HepG2 (cell line): ENCODE data around the gene FMOD. TPM values are rescaled to one million over a fixed set of nuclear protein-coding genes. Genes with fewer than 3 reads are reported as not detected.
A peak's percentile ranks its signal among the peaks of the same experiment; 100 is the strongest.

Experiments used
- GFI1 ChIP-seq: sonication (generic); formaldehyde crosslinking; IDR thresholded peaks from 2 replicates; pipeline ENCODE4 v1.5.0; 2020; ENCODE audit warnings: missing genetic modification reagents, mild to moderate bottlenecking, borderline replicate concordance
- KDM3A ChIP-seq: IDR thresholded peaks from 2 replicates; pipeline ENCODE4 v1.6.1; 2018; ENCODE audit warnings: low read depth, missing compliant biosample characterization
- PHF21A ChIP-seq: sonication (generic); formaldehyde crosslinking; IDR thresholded peaks from 2 replicates; pipeline ENCODE4 v1.5.0; 2020; ENCODE audit warnings: mild to moderate bottlenecking, missing genetic modification reagents
- SMC3 ChIP-seq: IDR thresholded peaks from 2 replicates; pipeline ENCODE4 v1.6.1; 2011; ENCODE audit warnings: low read length, improper control_type of control experiment
- TAF15 ChIP-seq: fragments of 200-400 bp; formaldehyde crosslinking; IDR thresholded peaks from one replicate; pipeline ENCODE4 v1.6.1; 2018; ENCODE audit warnings: mild to moderate bottlenecking, low read depth, low read length; ENCODE audit not compliant: poor library complexity, severe bottlenecking
- TSC22D2 ChIP-seq: sonication (generic); formaldehyde crosslinking; IDR thresholded peaks from 2 replicates; pipeline ENCODE4 v1.5.1; 2020; ENCODE audit warnings: missing genetic modification reagents, mild to moderate bottlenecking, borderline replicate concordance
- ZBTB38 ChIP-seq: sonication (generic); formaldehyde crosslinking; IDR thresholded peaks from 2 replicates; pipeline ENCODE4 v1.5.1; 2020; ENCODE audit warnings: mild to moderate bottlenecking, missing genetic modification reagents
- ZFP90 ChIP-seq: sonication (generic); formaldehyde crosslinking; IDR thresholded peaks from 2 replicates; pipeline ENCODE4 v1.8.0; 2022; ENCODE audit warnings: missing genetic modification reagents, mild to moderate bottlenecking, inconsistent platforms, borderline replicate concordance
- ZMYM3 ChIP-seq: sonication (generic); formaldehyde crosslinking; IDR thresholded peaks from 2 replicates; pipeline ENCODE4 v1.5.1; 2020; ENCODE audit warnings: mild to moderate bottlenecking, missing genetic modification reagents
- ZNF557 ChIP-seq: sonication (generic); formaldehyde crosslinking; IDR thresholded peaks from 2 replicates; pipeline ENCODE4 v1.4.0; 2020; ENCODE audit warnings: missing genetic modification reagents
- ZNF674 ChIP-seq: sonication (generic); formaldehyde crosslinking; IDR thresholded peaks from 2 replicates; pipeline ENCODE4 v1.5.0; 2020; ENCODE audit warnings: low read depth, mild to moderate bottlenecking, missing genetic modification reagents
- ZNF772 ChIP-seq: sonication (generic); formaldehyde crosslinking; IDR thresholded peaks from 2 replicates; pipeline ENCODE4 v1.5.0; 2020; ENCODE audit warnings: mild to moderate bottlenecking, missing genetic modification reagents
- polyA plus RNA-seq, 8 experiments: library from polyadenylated mRNA; depleted of rRNA in 3 of 8; stranded (reverse) in 7 of 8; unstranded in 1 of 8; fragments of >200 nt; fragmentation: Illumina TruSeq in 4 of 8; extraction: Trizol in 4 of 8; gene quantifications; 2 replicates each; pipeline versions ENCODE4 v1.2.1 to v1.2.3, GENCODE V29; 2011 to 2016; ENCODE audit warnings: low read depth in 4 of 8, missing spikeins in 1 of 8, mixed read lengths in 1 of 8; ENCODE audit not compliant: insufficient read depth in 1 of 8
- total RNA-seq, 5 experiments: library from RNA; depleted of rRNA; stranded (reverse); fragments of >200 nt; fragmentation: Illumina TruSeq; extraction: Trizol; gene quantifications; 2 replicates each; pipeline ENCODE4 v1.2.3, GENCODE V29; 2016; ENCODE audit warnings: low read depth in 1 of 5
- TF ChIP-seq, protein P1 (sequence below): sonication (generic); formaldehyde crosslinking; IDR thresholded peaks from 2 replicates; pipeline ENCODE4 v1.4.0; 2020; ENCODE audit warnings: missing genetic modification reagents
- TF ChIP-seq, protein P2 (sequence below): sonication (generic); formaldehyde crosslinking; IDR thresholded peaks from 2 replicates; pipeline ENCODE4 v1.5.0; 2020; ENCODE audit warnings: mild to moderate bottlenecking, missing genetic modification reagents, borderline replicate concordance
- TF ChIP-seq, protein P3 (sequence below): IDR thresholded peaks from 2 replicates; pipeline ENCODE4 v1.6.1; 2012; ENCODE audit warnings: low read depth, low read length, improper control_type of control experiment
- TF ChIP-seq, protein P4 (sequence below): sonication (generic); formaldehyde crosslinking; IDR thresholded peaks from 2 replicates; pipeline ENCODE4 v1.5.1; 2020; ENCODE audit warnings: mild to moderate bottlenecking, missing genetic modification reagents, moderate library complexity
- TF ChIP-seq, protein P5 (sequence below): sonication (generic); formaldehyde crosslinking; IDR thresholded peaks from 2 replicates; pipeline ENCODE4 v1.4.0; 2020; ENCODE audit warnings: mild to moderate bottlenecking, missing genetic modification reagents

The FMOD gene
- total and polyA plus RNA-seq, 2 of the 13 experiments (the other 11 are each of a cell fraction or from before 2014, with no cell fraction given), result 0.08 TPM; not detected in 1

DNA sequence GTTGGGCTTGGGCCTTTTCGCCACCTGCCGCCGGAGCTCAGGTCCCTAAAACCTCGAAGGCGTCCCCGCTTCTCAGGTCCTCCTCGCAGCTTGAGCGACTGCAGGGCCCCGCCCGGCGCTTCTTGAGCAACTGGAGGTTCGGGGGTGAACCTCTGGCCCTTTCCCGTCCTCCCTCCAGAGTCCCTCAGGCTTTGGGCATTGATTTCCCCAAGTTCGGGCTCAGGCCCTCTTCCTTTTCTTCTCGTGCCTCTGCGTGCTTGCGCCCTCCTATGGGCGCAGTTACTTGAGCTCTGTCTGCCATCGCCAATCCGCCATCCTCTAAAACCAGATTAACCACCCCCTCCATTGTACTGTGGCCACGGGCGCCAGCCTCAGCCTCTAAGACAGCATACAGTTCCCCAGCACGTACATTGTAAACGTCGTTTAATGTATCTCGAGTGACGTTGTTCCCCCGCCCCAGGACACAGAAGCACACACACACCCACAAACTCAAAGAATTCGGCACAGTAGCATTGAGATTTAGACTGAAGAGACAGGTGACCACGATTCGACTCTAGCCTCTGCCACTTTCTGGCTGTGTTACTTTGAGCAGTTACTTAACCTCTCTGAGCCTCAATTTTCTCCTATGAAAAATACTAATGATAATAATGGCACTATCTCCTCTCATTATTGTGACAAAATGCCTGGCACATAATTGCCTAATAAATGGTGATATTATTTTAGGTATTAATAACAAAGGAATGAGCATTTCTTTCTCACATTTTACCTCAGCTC, 23.1 kb downstream of the FMOD start (continued):
- TF ChIP-seq, protein P1, sequence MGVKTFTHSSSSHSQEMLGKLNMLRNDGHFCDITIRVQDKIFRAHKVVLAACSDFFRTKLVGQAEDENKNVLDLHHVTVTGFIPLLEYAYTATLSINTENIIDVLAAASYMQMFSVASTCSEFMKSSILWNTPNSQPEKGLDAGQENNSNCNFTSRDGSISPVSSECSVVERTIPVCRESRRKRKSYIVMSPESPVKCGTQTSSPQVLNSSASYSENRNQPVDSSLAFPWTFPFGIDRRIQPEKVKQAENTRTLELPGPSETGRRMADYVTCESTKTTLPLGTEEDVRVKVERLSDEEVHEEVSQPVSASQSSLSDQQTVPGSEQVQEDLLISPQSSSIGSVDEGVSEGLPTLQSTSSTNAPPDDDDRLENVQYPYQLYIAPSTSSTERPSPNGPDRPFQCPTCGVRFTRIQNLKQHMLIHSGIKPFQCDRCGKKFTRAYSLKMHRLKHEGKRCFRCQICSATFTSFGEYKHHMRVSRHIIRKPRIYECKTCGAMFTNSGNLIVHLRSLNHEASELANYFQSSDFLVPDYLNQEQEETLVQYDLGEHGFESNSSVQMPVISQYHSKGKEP (CRISPR knock-in tag), result no peak
- TF ChIP-seq ZMYM3, result peak; percentile 66; the same call in 1 of the 2 replicates
- TF ChIP-seq TSC22D2, result no peak
- 0 out of 2 replicates have a peak, but pooled peaks have one; percentile 6 for TF ChIP-seq SMC3
- no peak for TF ChIP-seq ZBTB38 (CRISPR knock-in tag)
- TF ChIP-seq ZNF557 (CRISPR knock-in tag), result no peak
- no peak for TF ChIP-seq ZNF674 (CRISPR knock-in tag)
- TF ChIP-seq, protein P2, sequence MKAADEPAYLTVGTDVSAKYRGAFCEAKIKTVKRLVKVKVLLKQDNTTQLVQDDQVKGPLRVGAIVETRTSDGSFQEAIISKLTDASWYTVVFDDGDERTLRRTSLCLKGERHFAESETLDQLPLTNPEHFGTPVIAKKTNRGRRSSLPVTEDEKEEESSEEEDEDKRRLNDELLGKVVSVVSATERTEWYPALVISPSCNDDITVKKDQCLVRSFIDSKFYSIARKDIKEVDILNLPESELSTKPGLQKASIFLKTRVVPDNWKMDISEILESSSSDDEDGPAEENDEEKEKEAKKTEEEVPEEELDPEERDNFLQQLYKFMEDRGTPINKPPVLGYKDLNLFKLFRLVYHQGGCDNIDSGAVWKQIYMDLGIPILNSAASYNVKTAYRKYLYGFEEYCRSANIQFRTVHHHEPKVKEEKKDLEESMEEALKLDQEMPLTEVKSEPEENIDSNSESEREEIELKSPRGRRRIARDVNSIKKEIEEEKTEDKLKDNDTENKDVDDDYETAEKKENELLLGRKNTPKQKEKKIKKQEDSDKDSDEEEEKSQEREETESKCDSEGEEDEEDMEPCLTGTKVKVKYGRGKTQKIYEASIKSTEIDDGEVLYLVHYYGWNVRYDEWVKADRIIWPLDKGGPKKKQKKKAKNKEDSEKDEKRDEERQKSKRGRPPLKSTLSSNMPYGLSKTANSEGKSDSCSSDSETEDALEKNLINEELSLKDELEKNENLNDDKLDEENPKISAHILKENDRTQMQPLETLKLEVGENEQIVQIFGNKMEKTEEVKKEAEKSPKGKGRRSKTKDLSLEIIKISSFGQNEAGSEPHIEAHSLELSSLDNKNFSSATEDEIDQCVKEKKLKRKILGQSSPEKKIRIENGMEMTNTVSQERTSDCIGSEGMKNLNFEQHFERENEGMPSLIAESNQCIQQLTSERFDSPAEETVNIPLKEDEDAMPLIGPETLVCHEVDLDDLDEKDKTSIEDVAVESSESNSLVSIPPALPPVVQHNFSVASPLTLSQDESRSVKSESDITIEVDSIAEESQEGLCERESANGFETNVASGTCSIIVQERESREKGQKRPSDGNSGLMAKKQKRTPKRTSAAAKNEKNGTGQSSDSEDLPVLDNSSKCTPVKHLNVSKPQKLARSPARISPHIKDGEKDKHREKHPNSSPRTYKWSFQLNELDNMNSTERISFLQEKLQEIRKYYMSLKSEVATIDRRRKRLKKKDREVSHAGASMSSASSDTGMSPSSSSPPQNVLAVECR (CRISPR knock-in tag), result 0 out of 2 replicates have a peak, but pooled peaks have one; percentile 11
- TF ChIP-seq, protein P3, sequence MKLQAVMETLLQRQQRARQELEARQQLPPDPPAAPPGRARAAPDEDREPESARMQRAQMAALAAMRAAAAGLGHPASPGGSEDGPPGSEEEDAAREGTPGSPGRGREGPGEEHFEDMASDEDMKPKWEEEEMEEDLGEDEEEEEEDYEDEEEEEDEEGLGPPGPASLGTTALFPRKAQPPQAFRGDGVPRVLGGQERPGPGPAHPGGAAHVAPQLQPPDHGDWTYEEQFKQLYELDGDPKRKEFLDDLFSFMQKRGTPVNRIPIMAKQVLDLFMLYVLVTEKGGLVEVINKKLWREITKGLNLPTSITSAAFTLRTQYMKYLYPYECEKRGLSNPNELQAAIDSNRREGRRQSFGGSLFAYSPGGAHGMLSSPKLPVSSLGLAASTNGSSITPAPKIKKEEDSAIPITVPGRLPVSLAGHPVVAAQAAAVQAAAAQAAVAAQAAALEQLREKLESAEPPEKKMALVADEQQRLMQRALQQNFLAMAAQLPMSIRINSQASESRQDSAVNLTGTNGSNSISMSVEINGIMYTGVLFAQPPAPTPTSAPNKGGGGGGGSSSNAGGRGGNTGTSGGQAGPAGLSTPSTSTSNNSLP, result no peak
- 0 out of 2 replicates have a peak, but pooled peaks have one; percentile 12 for TF ChIP-seq KDM3A (CRISPR knock-in tag)
- no peak for TF ChIP-seq TAF15
- no peak for TF ChIP-seq GFI1 (CRISPR knock-in tag)
- TF ChIP-seq, protein P4, sequence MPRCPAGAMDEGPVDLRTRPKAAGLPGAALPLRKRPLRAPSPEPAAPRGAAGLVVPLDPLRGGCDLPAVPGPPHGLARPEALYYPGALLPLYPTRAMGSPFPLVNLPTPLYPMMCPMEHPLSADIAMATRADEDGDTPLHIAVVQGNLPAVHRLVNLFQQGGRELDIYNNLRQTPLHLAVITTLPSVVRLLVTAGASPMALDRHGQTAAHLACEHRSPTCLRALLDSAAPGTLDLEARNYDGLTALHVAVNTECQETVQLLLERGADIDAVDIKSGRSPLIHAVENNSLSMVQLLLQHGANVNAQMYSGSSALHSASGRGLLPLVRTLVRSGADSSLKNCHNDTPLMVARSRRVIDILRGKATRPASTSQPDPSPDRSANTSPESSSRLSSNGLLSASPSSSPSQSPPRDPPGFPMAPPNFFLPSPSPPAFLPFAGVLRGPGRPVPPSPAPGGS, result no peak
- TF ChIP-seq ZFP90 (CRISPR knock-in tag), result no peak
- no peak for TF ChIP-seq ZNF772 (CRISPR knock-in tag)
- TF ChIP-seq, protein P5, sequence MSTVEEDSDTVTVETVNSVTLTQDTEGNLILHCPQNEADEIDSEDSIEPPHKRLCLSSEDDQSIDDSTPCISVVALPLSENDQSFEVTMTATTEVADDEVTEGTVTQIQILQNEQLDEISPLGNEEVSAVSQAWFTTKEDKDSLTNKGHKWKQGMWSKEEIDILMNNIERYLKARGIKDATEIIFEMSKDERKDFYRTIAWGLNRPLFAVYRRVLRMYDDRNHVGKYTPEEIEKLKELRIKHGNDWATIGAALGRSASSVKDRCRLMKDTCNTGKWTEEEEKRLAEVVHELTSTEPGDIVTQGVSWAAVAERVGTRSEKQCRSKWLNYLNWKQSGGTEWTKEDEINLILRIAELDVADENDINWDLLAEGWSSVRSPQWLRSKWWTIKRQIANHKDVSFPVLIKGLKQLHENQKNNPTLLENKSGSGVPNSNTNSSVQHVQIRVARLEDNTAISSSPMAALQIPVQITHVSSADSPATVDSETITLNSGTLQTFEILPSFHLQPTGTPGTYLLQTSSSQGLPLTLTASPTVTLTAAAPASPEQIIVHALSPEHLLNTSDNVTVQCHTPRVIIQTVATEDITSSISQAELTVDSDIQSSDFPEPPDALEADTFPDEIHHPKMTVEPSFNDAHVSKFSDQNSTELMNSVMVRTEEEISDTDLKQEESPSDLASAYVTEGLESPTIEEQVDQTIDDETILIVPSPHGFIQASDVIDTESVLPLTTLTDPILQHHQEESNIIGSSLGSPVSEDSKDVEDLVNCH (CRISPR knock-in tag), result no peak
- peak; percentile 40; the same call in 1 of the 2 replicates for TF ChIP-seq PHF21A (CRISPR knock-in tag)
